GM19324 (cell line): ENCODE results near the gene TSPAN9.

Experiments used
- ATAC-seq: cut with Tn5 transposase; IDR thresholded peaks from one replicate; pipeline ENCODE4 v1.9.1; 2021; ENCODE audit warnings: mild to moderate bottlenecking, moderate library complexity; ENCODE audit not compliant: unreplicated experiment, low FRiP score

TSPAN9 gene

DNA sequence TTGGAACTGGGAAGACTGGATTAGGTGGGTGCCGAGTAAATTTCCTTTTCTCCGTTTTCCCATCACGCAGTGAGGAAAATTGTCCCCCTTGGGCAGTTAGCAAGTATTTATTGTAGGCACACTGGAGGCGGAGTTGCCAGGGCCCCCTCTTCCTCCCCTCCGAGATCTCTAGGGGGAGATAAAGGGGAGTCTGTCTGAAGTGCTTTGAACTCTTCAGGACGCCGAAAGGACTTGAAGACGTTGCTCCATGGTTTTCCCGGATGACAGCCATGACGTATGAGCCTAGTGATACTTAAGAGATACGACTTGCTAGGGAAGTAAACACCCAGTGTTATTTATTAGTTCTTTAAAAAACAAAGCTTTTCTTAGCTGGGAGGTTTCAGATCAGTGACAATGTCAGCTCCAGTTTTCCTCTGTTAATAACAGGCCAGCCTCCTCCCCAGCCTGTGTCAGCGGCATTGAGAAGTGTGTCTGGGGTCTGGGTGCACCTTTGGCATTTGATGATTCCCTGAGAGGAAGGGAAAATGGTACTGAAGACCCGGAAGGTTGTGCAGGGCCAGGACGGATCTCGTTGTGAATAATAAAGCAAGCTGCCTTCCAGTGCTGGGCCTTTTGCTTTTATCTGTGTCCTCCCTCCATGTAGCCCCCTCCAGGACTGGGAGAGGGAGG lies 78.7 kb downstream of the TSPAN9 start:
- no peak for ATAC-seq

DNA sequence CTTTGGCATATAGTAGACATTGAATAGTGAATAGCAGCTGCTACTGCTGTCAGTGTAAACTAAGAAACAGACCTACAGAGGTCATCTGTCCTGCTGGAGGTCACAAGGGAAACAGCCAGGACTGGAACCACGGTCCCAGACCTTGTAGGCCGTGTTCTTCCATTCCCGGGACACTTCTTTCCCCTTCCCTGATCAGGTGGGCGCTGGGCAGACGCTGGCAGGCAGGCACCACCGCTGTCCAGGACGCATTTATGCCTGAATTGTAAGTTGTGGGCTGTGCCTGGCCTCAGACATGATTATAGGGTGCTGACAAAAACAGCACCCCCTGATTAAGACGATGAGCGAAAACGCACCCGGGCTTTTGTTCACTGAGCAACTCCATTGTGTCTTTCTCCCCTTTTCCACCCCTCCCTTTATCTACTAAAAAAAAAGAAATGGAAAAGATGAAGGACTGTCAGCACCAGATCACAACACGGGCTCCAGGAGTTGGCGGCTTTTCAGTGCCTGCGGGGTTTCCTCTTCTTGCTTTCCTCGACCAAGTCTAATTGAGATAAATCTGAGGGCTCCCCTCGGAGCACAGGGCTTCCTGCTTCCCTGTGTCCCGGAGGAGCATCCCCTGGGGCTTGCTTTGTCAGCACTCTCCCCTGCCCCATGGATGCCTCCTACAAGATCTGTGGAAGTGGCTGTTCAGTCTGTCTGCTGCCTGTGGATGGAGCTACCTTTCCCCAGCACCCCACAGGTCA lies 80.6 kb downstream of the TSPAN9 start:
- ATAC-seq, result no peak

- ATAC-seq, result no peak
Observed at GRCh38 chr12:3158851-3159465, 81.8 kb downstream of the TSPAN9 start.

DNA sequence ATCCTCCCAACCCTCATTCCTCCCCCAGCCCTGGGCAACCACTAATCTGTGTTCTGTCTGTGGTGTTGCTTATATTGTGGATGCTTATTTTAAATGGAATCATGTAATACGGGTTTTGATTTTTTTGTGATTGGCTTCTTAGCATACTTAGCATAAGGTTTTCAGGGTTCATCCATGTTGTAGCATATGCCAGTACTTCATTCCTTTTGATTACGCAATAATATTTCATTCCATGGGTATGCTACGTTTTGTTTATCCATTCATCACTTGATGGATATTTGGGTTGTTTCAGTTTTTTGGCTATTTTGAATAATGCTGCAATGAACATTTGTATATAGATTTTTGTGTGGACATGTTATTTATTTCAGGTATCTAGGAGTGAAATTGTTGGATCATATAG lies 82.9 kb downstream of the TSPAN9 start:
- no peak for ATAC-seq

DNA sequence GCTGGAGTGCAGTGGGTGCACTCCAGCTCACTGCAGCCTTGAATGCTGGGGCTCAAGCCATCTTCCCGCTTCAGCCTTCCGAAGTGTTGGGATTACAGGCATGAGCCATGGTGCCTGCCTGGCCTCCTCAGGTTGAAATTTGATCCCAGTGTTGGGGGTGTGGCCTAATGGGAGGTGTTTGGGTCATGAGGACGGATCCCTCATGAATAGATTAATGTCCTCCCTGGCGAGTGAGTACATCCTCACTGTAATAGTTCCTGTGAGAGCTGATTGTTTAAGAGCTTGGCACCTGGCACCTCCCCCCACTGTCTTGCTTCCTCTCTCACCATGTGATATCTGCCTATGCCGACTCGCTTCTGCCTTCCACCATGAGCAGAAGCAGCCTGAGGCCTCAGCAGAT lies 84.7 kb downstream of the TSPAN9 start:
- ATAC-seq, result no peak

DNA sequence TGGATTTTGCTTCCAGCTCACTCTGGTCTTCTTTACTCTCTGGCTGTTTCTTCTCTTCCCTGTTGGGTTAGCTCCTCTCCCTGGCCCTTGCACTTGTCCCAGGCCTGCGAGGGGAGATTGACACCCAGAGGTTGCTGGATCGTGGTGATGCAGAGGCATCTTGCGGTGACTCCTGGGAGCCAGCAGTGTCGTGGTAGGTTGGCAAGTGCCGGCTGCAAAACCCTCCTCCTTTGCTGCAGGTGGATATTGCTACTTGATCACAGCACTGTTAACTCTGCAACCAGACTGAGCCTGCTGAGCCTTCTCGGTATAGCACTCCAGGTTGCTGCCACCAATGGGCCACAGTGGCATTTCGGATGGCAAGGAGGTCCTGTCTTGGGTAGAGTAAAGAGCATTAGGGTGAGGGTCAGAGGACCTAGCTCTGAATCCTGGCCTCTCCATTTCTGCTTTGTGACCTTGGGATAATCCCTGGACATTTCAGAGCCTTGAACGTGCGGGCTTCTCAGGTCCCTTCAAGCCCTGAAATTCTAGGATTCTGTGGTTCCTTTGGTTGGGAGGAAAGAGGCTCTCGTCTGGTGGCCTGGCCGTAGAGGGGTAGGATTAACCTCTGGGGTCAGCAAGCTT lies 87.4 kb downstream of the TSPAN9 start:
- no peak for ATAC-seq

- no peak for ATAC-seq
Observed at GRCh38 chr12:3165078-3165980, 88.2 kb downstream of the TSPAN9 start.

DNA sequence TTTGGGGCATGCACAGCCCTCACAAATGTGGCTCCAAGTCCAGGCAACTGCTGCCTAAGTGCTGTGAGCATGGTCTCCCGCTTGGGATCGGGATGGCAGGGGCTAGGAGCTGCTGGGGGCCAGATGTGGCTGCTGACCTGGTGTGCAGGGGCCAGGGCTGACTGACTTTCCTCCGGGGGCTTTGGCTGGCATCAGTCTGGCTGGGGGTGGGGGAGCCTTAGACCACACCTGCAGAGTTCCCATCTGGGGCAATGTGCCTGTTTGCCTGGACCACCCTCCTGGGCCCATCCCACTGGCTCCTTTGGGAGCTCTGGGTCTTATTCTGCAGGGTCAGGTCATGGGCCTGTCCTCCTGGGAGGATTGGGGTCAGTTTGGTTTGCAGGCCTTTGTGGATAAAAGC lies 90.5 kb downstream of the TSPAN9 start:
- no peak for ATAC-seq

DNA sequence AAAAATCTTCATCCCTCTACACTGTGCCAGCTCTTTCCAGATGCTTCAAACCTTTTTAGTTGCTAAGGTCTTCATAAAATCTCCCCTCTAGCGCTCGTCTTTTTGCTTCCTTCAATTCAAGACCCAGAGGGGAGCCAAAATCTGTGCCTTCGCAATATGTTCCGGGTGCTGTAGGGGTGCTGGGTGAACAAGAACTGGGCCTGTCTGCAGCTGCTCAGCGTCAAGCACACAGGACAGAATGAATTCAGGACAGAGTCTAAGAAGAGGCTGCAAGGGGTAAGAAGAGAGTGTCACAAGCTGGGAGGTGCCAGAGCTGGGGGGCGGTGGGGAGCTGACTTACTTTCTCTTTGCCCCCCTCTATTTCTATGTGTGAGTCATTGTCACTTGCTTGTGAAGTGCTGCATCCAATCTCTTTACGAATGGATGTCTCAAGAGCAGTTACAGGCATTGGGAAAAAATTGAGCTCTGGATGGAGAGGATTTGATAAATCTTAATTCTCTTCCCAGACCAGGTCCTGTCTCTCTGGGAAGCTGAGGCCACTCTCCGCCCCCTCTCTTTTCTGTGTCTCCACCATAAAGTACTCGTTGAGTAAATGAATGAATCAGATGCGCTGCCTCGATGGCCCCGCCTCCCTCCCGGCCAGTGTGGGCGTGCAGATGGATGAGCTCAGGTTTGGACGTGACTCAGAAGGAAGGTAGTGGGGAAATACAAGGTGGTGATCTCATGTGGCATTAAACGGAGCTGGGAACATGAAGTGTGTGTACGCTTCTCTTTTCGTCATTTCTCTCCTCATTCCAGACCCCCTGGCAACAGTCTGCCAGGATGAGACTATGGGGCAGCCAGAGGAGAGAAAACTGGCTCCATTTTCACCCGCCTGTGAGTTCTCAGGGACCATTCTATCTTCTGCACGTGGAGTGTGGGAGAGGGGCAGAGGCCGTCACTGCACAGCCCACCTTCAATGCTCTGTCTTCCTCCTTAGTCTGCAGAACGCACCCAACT lies 91.3 kb downstream of the TSPAN9 start:
- ATAC-seq, result no peak

DNA sequence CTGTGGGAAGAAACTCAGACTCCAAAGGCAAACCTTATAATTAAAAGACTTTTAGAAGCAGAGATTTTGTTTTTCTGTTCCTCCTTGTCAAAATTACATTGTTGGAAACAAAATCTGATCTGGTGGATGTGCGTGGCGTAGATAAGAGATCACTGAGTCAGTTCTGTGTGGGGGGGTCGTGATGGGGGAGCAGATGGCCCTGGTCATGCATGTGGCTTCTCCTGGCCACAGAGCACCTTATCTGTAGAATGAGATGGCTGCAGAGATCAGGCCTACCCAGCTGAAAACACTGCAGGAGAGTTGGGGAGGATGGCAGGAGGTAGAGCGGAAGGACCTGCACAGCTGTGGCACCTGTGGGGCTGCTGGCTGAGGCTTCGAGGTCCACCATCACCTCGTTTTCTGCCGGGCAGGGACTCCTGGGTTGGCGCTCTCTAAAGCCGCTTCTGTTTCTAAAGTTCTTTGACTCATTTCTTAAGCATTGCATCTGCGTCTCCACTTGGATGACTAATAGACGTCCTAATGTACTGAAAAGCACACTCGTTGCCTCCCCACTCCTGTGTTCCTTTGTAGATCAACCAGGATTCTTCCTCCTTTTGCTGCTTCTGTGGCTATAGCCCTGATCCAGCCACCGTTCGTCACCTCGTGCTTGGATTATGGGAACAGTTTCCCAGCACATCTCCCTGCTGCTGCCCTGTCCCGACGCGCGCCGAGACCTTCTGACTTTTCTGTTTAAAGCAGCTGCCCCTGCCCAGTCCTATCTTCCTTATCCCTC lies 93.4 kb downstream of the TSPAN9 start:
- no peak for ATAC-seq

DNA sequence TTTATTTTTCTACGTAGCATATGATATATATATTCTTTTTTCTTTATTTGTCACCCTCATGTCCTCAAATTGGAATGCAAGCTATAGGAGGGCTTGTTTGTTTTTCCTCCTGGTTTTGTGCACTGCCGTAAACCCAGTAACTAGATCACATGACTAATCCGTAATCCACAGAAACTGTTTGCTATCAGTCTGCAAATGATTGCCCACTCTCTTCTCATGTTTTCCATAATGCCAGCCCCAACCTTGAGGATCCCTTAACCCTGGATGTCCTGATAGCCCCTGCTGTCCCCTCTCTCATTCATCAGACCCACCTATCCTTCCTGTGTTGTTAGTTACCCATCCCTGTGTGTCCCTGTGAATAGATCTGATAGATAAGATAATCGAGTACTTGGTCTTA lies 94.0 kb downstream of the TSPAN9 start:
- no peak for ATAC-seq

GRCh38 chr12:3172124-3173007 lies 95.2 kb downstream of the TSPAN9 start:
- ATAC-seq, result no peak

- no peak for ATAC-seq
Observed at GRCh38 chr12:3173008-3173553, 95.9 kb downstream of the TSPAN9 start.

DNA sequence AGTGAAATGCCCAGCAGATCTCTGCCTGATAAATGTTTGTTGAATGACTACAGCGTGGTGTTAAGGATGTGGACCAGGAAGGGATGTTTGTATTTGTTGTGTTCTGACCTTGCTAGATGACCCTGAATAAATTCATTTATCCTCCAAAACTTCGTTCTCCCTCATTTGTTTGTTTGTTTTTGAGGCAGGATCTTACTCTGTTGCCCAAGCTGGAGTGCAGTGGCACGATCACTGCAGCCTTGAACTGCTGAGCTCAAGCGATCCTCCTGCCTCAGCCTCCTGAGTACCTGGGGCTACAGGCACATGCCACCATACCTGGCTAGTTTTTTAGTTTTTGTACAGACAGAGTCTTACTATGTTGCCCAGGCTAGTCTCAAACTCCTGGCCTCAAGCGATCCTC lies 96.7 kb downstream of the TSPAN9 start:
- no peak for ATAC-seq

DNA sequence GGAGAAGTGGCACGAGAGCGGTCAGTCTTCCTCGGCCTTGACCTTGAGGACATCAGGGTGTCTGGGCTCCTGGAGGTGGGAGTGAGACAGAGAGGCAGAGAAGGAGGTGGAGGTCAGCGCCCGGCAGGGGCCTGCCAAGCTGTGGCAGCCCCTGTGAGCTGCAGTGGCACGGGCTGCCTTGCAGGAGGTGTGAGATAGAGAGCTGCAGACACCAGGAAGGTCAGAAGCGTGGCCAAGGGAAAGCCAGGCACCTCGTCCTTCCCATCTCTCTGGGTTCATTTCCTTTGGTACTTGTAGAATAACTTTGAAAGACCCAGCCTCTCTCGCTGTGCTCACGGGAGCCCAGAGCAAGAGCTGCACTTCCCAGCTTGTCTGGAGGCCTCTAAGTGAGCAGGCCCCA lies 98.1 kb downstream of the TSPAN9 start:
- no peak for ATAC-seq

DNA sequence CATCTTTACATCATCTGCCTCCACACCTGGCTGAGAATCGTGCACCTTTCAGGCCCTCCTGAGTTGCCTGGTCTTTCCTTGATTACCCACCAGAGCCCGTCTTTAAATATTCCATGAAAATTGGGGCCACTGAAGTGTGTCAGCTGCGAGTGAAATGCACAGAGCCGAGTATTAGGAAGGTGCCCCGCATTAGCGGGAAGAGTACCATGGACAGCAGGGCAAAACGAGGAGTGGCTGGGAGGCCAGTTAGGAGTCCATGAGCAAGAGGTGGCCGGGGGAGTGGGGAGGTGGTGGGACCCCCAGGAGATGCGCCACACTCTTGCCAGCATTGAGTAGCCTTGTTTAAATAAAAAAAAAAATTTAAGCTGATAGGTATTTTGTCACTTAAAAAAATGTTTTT lies 99.6 kb downstream of the TSPAN9 start:
- ATAC-seq, result no peak

DNA sequence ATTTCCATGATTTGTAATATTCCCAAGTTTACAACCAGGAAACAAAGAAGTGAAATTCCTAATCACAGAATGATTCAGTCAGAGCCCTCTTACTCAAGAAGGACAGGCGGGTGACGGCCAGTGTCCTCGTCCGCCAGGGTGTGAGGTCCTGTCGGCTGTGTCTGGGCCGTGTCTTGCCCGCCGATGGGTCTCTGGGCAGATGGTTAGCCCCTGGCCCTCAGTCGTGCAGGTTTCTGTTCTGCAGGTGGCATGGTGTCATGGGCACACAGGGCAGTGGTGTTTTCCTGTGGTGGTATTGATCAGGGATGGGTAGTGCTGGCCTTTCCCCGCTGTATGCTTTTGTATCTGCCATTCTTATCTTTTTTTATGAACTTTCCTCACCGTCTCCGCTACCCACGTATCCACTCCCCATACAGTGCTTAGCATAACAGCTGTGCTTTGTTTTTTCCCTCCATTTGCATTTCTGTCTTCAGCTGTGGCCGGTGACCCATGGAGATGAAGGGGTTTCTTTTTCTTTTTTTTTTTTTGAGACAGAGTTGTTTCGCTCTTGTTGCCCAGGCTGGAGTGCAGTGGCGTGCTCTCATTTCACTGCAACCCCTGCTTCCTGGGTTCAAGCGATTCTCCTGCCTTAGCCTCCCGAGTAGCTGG lies 100.7 kb downstream of the TSPAN9 start:
- ATAC-seq, result no peak
